Endothelial cell of umbilical vein (primary cell): ENCODE data around the gene IRF2BP1. TPM values are rescaled to one million over a fixed set of nuclear protein-coding genes. Genes with fewer than 3 reads are reported as not detected.

Experiments
- BruUV-seq: library from RNA; stranded (reverse); fragments of 400-500 nt; replicated peaks from 2 replicates; lab custom pipeline; 2021; lab: Mats Ljungman, UMichigan
- CTCF ChIA-PET: fragments of 300-600, 350-600 bp; sonication (Branson Sonifier 250); formaldehyde crosslinking; loops from one replicate; lab custom pipeline; 2021; ENCODE audit warnings: antibody characterized with exemption, inconsistent platforms; lab: Charles Lee
- POLR2A ChIA-PET: fragments of 300-600, 350-600 bp; sonication (Branson Sonifier 250); formaldehyde crosslinking; loops from one replicate; lab custom pipeline; 2021; ENCODE audit warnings: antibody characterized with exemption, inconsistent platforms; lab: Charles Lee
- DNase-seq: peaks from one replicate; pipeline ENCODE4 v3.0.0-alpha.2; 2011; ENCODE audit warnings: low read depth, low spot score
- FAIRE-seq: peaks from 2 replicates; lab custom pipeline; 2011; peaks lifted over from hg19 to GRCh38; lab: Jason Lieb, UNC
- H2AFZ ChIP-seq: 2 replicates; pipeline ENCODE4 v1.6.0; 2012; ENCODE audit warnings: low read depth, low read length, control low read depth, inconsistent platforms
- H3K27ac ChIP-seq: 2 replicates; pipeline ENCODE4 v1.5.1; 2011; ENCODE audit warnings: low read depth, mild to moderate bottlenecking, control low read depth, low read length, moderate library complexity; ENCODE audit not compliant: insufficient read depth
- H3K27me3 ChIP-seq, 2 experiments: 2 replicates each; pipeline versions ENCODE4 v1.6.0 to v1.6.1; 2011; ENCODE audit warnings: low read length in 2 of 2, mixed read lengths in 1 of 2; ENCODE audit not compliant: control insufficient read depth in 2 of 2, insufficient read depth in 2 of 2
- H3K36me3 ChIP-seq, 2 experiments: 2 replicates in 1 of 2; 3 replicates in 1 of 2; pipeline ENCODE4 v1.5.1; 2011; ENCODE audit warnings: low read length in 2 of 2, mild to moderate bottlenecking in 1 of 2, moderate library complexity in 1 of 2; ENCODE audit not compliant: control insufficient read depth in 2 of 2, insufficient read depth in 2 of 2; ENCODE audit errors: extremely low read depth in 1 of 2
- H3K4me1 ChIP-seq: 3 replicates; pipeline ENCODE4 v1.5.1; 2011; ENCODE audit warnings: mild to moderate bottlenecking, low read length; ENCODE audit not compliant: control insufficient read depth, insufficient read depth; ENCODE audit errors: extremely low read depth
- H3K4me2 ChIP-seq: 2 replicates; pipeline ENCODE4 v1.6.1; 2011; ENCODE audit warnings: low read length, control low read depth, mixed read lengths; ENCODE audit not compliant: insufficient read depth
- H3K4me3 ChIP-seq, 3 experiments: fragments of 200-600 bp in 1 of 3; sonication (generic), shearing (Covaris generic) in 1 of 3; replicated peaks in 1 of 3; 2 replicates each; pipeline ENCODE4 v1.5.1; 2011 to 2016; ENCODE audit warnings: control low read depth in 3 of 3, low read length in 3 of 3, mild to moderate bottlenecking in 2 of 3, inconsistent platforms in 1 of 3, low read depth in 1 of 3, moderate library complexity in 1 of 3; ENCODE audit not compliant: insufficient read depth in 1 of 3
- H3K79me2 ChIP-seq: 2 replicates; pipeline ENCODE4 v1.6.0; 2012; ENCODE audit warnings: low read length, inconsistent platforms; ENCODE audit not compliant: control insufficient read depth, insufficient read depth
- H3K9ac ChIP-seq: replicated peaks from 2 replicates; pipeline ENCODE3; 2011; ENCODE audit warnings: low read length, control low read depth; ENCODE audit not compliant: insufficient read depth; ENCODE audit errors: extremely low read depth
- H3K9me1 ChIP-seq: replicated peaks from 3 replicates; pipeline ENCODE4 v1.6.0; 2011; ENCODE audit warnings: mild to moderate bottlenecking, low read length; ENCODE audit not compliant: control insufficient read depth, insufficient read depth; ENCODE audit errors: extremely low read depth
- H3K9me3 ChIP-seq: replicated peaks from 2 replicates; pipeline ENCODE4 v1.5.1; 2012; ENCODE audit warnings: low read length, inconsistent platforms; ENCODE audit not compliant: control insufficient read depth, insufficient read depth
- H4K20me1 ChIP-seq: replicated peaks from 2 replicates; pipeline ENCODE3; 2011; ENCODE audit warnings: mild to moderate bottlenecking, low read length; ENCODE audit not compliant: control insufficient read depth, insufficient read depth; ENCODE audit errors: extremely low read depth
- CTCF ChIP-seq, 2 donors: IDR thresholded peaks; 1 replicate in 1 of 2; 2 replicates in 1 of 2; pipeline ENCODE4 v1.5.1; 2011; ENCODE audit warnings: low read length in 2 of 2, mild to moderate bottlenecking in 2 of 2, moderate library complexity in 2 of 2, control low read depth in 1 of 2, inconsistent platforms in 1 of 2, low read depth in 1 of 2; ENCODE audit not compliant: insufficient read depth in 1 of 2; ENCODE audit errors: extremely low read depth in 1 of 2
- EZH2 ChIP-seq: IDR thresholded peaks from 2 replicates; pipeline ENCODE4 v1.6.1; 2012; ENCODE audit warnings: borderline replicate concordance, low read depth, mild to moderate bottlenecking, moderate library complexity, low read length, inconsistent platforms; ENCODE audit not compliant: severe bottlenecking
- FOS ChIP-seq: IDR thresholded peaks from 2 replicates; pipeline ENCODE4 v1.6.1; 2011; ENCODE audit warnings: mild to moderate bottlenecking, low read length, moderate library complexity, borderline replicate concordance; ENCODE audit not compliant: insufficient read depth
- GATA2 ChIP-seq: IDR thresholded peaks from 2 replicates; pipeline ENCODE4 v1.7.0; 2011; ENCODE audit warnings: low read depth, mild to moderate bottlenecking, moderate library complexity, mixed read lengths, low read length; ENCODE audit not compliant: insufficient read length, insufficient read depth
- JUN ChIP-seq: IDR thresholded peaks from 2 replicates; pipeline ENCODE4 v1.6.1; 2011; ENCODE audit warnings: borderline replicate concordance, low read depth; ENCODE audit not compliant: insufficient read length, insufficient read depth
- MAX ChIP-seq: IDR thresholded peaks from 2 replicates; pipeline ENCODE4 v1.6.1; 2011; ENCODE audit not compliant: insufficient read depth, insufficient read length
- MYC ChIP-seq: IDR thresholded peaks from one replicate; pipeline ENCODE4 v1.6.1; 2011; ENCODE audit warnings: mild to moderate bottlenecking, low read depth, low read length
- POLR2A ChIP-seq: IDR thresholded peaks from 2 replicates; pipeline ENCODE4 v1.6.1; 2012; ENCODE audit warnings: low read depth, mild to moderate bottlenecking, control low read depth, low read length
- POLR2AphosphoS5 ChIP-seq: IDR thresholded peaks from 2 replicates; pipeline ENCODE4 v1.6.1; 2012; ENCODE audit warnings: low read depth, mild to moderate bottlenecking, control low read depth, low read length, moderate library complexity; ENCODE audit not compliant: insufficient read depth
- dilution Hi-C: fragments of 300-500 bp; cut with MboI; formaldehyde crosslinking; loops from one replicate; pipeline ENCODE4 v1.15.0; 2019; ENCODE audit warnings: low sequenced_read_pairs; ENCODE audit not compliant: extremely low pct_ligation_motif_present
- intact Hi-C: fragments of 100-400 bp; cut with micrococcal nuclease; formaldehyde crosslinking; loops from one replicate; pipeline ENCODE4 v1.10.0; 2022
- polyA plus RNA-seq, 4 experiments: library from polyadenylated mRNA; depleted of rRNA in 3 of 4; stranded (reverse) in 3 of 4; unstranded in 1 of 4; fragments of >200 nt; gene quantifications; 2 replicates each; pipeline versions ENCODE4 v1.2.1 to v1.2.3, GENCODE V29; 2011 to 2012; ENCODE audit warnings: missing spikeins in 1 of 4
- total RNA-seq: library from RNA; stranded (reverse); gene quantifications from 2 replicates; pipeline ENCODE4 v1.2.3, GENCODE V29; 2021

IRF2BP1 gene
- total and polyA plus RNA-seq, 2 donors (not counting 3 experiments of a cell fraction or from before 2014, with no cell fraction given): 12.3 to 17.5 TPM

DNA sequence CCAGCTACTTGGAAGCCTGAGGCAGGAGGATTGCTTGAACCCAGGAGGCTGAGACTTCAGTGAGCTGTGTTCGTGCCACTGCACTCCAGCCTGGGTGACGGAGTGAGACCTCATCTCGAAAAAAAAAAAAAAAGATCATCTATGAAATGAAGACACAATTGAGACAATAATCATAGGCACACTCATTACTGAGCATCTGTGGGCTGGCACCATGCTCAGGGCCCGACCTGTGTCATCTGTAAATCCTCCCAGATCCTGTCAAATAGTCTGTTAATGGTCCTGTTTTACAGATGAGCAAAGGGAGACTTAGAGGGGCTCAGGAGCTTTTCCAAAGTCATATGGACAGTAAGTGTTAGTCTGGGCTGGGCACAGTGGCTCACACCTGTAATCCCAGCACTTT, 32.8 kb upstream of the IRF2BP1 start:
- FAIRE-seq: peak; percentile 26
- POLR2A ChIA-PET: no interaction called here
- H3K27ac ChIP-seq: no peak overlapping the region
- no peaks in the 10 kb centered on the region for H3K36me3 ChIP-seq
- H2AFZ ChIP-seq: no peak overlapping the region
- no peaks in the 10 kb centered on the region for H4K20me1 ChIP-seq
- DNase-seq: no peak
- no peak overlapping the region for H3K4me2 ChIP-seq
- H3K79me2 ChIP-seq: no peaks in the 10 kb centered on the region
- no peak for TF ChIP-seq MYC
- TF ChIP-seq CTCF (IDR thresholded peaks at IDR 0.05; ENCODE audit: extremely low read depth in 1 of 2, insufficient read depth in 1 of 2, low read depth in 1 of 2, low read length in 2 of 2): no peak
- TF ChIP-seq POLR2AphosphoS5: no peak
- TF ChIP-seq FOS: no peak
- TF ChIP-seq JUN: no peak
- no peak for TF ChIP-seq EZH2
- TF ChIP-seq GATA2: no peak
- TF ChIP-seq MAX: no peak
- TF ChIP-seq POLR2A: no peak
- no peaks in the 10 kb centered on the region for H3K9me3 ChIP-seq
- dilution Hi-C loops (no loop called here), intact Hi-C loops (no loop called here)
- no peaks in the 10 kb centered on the region for H3K9me1 ChIP-seq
- peaks cover 0 to 3% of the 10 kb centered on the region in 2 experiments for H3K27me3 ChIP-seq
- no TSS peak for BruUV-seq
- H3K4me1 ChIP-seq: no peaks in the 10 kb centered on the region
- no peak overlapping the region for H3K4me3 ChIP-seq
- H3K9ac ChIP-seq: no peak overlapping the region
- CTCF ChIA-PET: interaction anchor here (0.6 to 1.3 kb wide), 2 partner anchors 91 to 160 kb away, joined by 3 to 5 read pairs; no protein-coding TSS in a partner anchor
